Astrocyte (in vitro differentiated cells and primary cell): ENCODE results near the gene HMX1. TPM values are rescaled to one million over a fixed set of nuclear protein-coding genes. Genes with fewer than 3 reads are reported as not detected.

Experiments
- DNase-seq: peaks from one replicate; pipeline ENCODE4 v3.0.0-alpha.2; 2010; ENCODE audit warnings: low read depth
- FAIRE-seq: peaks from 2 replicates; lab custom pipeline; 2011; peaks lifted over from hg19 to GRCh38; lab: Jason Lieb, UNC
- H2AFZ ChIP-seq: 2 replicates; pipeline ENCODE4 v1.6.0; 2012; ENCODE audit warnings: low read depth, low read length, inconsistent platforms
- H3K27ac ChIP-seq: 2 replicates; pipeline ENCODE4 v1.5.1; 2011; ENCODE audit warnings: low read depth, low read length, inconsistent platforms
- H3K27me3 ChIP-seq: 2 replicates; pipeline ENCODE4 v1.6.0; 2011; ENCODE audit warnings: low read length, inconsistent platforms; ENCODE audit not compliant: insufficient read depth
- H3K36me3 ChIP-seq: 2 replicates; pipeline ENCODE4 v1.5.1; 2011; ENCODE audit warnings: low read length, inconsistent platforms; ENCODE audit not compliant: insufficient read depth
- H3K4me1 ChIP-seq: 2 replicates; pipeline ENCODE4 v1.5.1; 2011; ENCODE audit warnings: low read length, inconsistent platforms; ENCODE audit not compliant: insufficient read depth
- H3K4me2 ChIP-seq: 2 replicates; pipeline ENCODE4 v1.6.0; 2012; ENCODE audit warnings: low read length, inconsistent platforms
- H3K4me3 ChIP-seq: 2 replicates; pipeline ENCODE4 v1.5.1; 2011; ENCODE audit warnings: low read depth, mild to moderate bottlenecking, low read length, inconsistent platforms; ENCODE audit not compliant: insufficient read depth
- H3K79me2 ChIP-seq: 2 replicates; pipeline ENCODE4 v1.6.0; 2012; ENCODE audit warnings: mild to moderate bottlenecking, low read length, inconsistent platforms; ENCODE audit not compliant: insufficient read depth
- H3K9ac ChIP-seq: 2 replicates; pipeline ENCODE4 v1.6.0; 2012; ENCODE audit warnings: mild to moderate bottlenecking, low read length, inconsistent platforms
- H3K9me3 ChIP-seq: 2 replicates; pipeline ENCODE4 v1.5.1; 2012; ENCODE audit warnings: low read depth, mild to moderate bottlenecking, low read length, inconsistent platforms; ENCODE audit not compliant: insufficient read depth
- H4K20me1 ChIP-seq: 2 replicates; pipeline ENCODE4 v1.6.0; 2012; ENCODE audit warnings: low read length, inconsistent platforms; ENCODE audit not compliant: insufficient read depth
- H3K27ac Mint-ChIP-seq: one replicate; pipeline ENCODE4 v1.8.0; 2021; ENCODE audit warnings: mild to moderate bottlenecking, mixed read lengths; ENCODE audit not compliant: unreplicated experiment
- H3K27me3 Mint-ChIP-seq: one replicate; pipeline ENCODE4 v1.8.0; 2021; ENCODE audit warnings: low read depth, mixed read lengths; ENCODE audit not compliant: unreplicated experiment
- H3K36me3 Mint-ChIP-seq: one replicate; pipeline ENCODE4 v1.8.0; 2021; ENCODE audit warnings: low read depth, mixed read lengths; ENCODE audit not compliant: unreplicated experiment
- H3K4me1 Mint-ChIP-seq: one replicate; pipeline ENCODE4 v1.8.0; 2021; ENCODE audit warnings: low read depth, mixed read lengths; ENCODE audit not compliant: unreplicated experiment
- H3K4me3 Mint-ChIP-seq: one replicate; pipeline ENCODE4 v1.8.0; 2021; ENCODE audit warnings: mild to moderate bottlenecking, moderate library complexity, mixed read lengths; ENCODE audit not compliant: unreplicated experiment
- H3K9me3 Mint-ChIP-seq: one replicate; pipeline ENCODE4 v1.8.0; 2021; ENCODE audit warnings: mild to moderate bottlenecking, mixed read lengths; ENCODE audit not compliant: unreplicated experiment
- CTCF ChIP-seq: IDR thresholded peaks from 2 replicates; pipeline ENCODE4 v1.5.1; 2011; ENCODE audit warnings: low read depth, mild to moderate bottlenecking, inconsistent platforms, low read length, moderate library complexity; ENCODE audit not compliant: insufficient read depth
- EZH2 ChIP-seq: IDR thresholded peaks from 2 replicates; pipeline ENCODE4 v1.6.1; 2012; ENCODE audit warnings: mild to moderate bottlenecking, low read length, inconsistent platforms; ENCODE audit not compliant: insufficient read depth
- total RNA-seq: library from RNA; stranded (reverse); gene quantifications from 2 replicates; pipeline ENCODE4 v1.2.1, GENCODE V29; 2021

The HMX1 gene
- total RNA-seq, 1 donor from 2014 or later, result 0.25 TPM

- Histone ChIP-seq H3K9ac (no peak overlapping the region), H3K4me2 (no peak overlapping the region), H3K27ac (no peak overlapping the region), H2AFZ (no peak overlapping the region), H3K79me2 (no peaks in the 10 kb centered on the region), H3K9me3 (no peaks in the 10 kb centered on the region), H4K20me1 (no peaks in the 10 kb centered on the region), H3K36me3 (no peaks in the 10 kb centered on the region), H3K27me3 (no peaks in the 10 kb centered on the region), H3K4me3 (no peak overlapping the region), H3K4me1 (no peaks in the 10 kb centered on the region)
- Mint-ChIP-seq H3K4me1 (no peaks in the 10 kb centered on the region), H3K27me3 (peaks cover 49% of the 10 kb centered on the region), H3K36me3 (no peaks in the 10 kb centered on the region), H3K9me3 (peaks cover 13% of the 10 kb centered on the region), H3K4me3 (no peak overlapping the region), H3K27ac (no peak overlapping the region)
- TF ChIP-seq EZH2, result no peak
- no peak for TF ChIP-seq CTCF
- DNase-seq (no peak), FAIRE-seq (no peak)
These were observed 41.6 kb downstream of the HMX1 start for GRCh38 chr4:8830056-8830455.

GRCh38 chr4:8829584-8829983 lies 42.1 kb downstream of the HMX1 start:
- H3K79me2 ChIP-seq, result no peaks in the 10 kb centered on the region
- Mint-ChIP-seq H3K4me3 (no peak overlapping the region), H3K27me3 (peaks cover 44% of the 10 kb centered on the region), H3K9me3 (peaks cover 13% of the 10 kb centered on the region), H3K27ac (no peak overlapping the region), H3K4me1 (no peaks in the 10 kb centered on the region), H3K36me3 (no peaks in the 10 kb centered on the region)
- no peaks in the 10 kb centered on the region for H3K9me3 ChIP-seq
- DNase-seq, result no peak
- FAIRE-seq, result no peak
- H3K36me3 ChIP-seq, result no peaks in the 10 kb centered on the region
- TF ChIP-seq EZH2 (no peak), CTCF (no peak)
- H2AFZ ChIP-seq, result no peak overlapping the region
- H3K27ac ChIP-seq, result no peak overlapping the region
- H3K4me2 ChIP-seq, result no peak overlapping the region
- no peaks in the 10 kb centered on the region for H3K4me1 ChIP-seq
- H3K9ac ChIP-seq, result no peak overlapping the region
- no peaks in the 10 kb centered on the region for H3K27me3 ChIP-seq
- no peak overlapping the region for H3K4me3 ChIP-seq
- H4K20me1 ChIP-seq, result no peaks in the 10 kb centered on the region

GRCh38 chr4:8828869-8829268 lies 42.8 kb downstream of the HMX1 start:
- Histone ChIP-seq H3K4me3 (no peak overlapping the region), H3K4me2 (no peak overlapping the region), H4K20me1 (no peaks in the 10 kb centered on the region), H3K4me1 (no peaks in the 10 kb centered on the region), H2AFZ (no peak overlapping the region), H3K79me2 (no peaks in the 10 kb centered on the region), H3K27ac (no peak overlapping the region), H3K9ac (no peak overlapping the region), H3K27me3 (no peaks in the 10 kb centered on the region), H3K9me3 (no peaks in the 10 kb centered on the region), H3K36me3 (no peaks in the 10 kb centered on the region)
- TF ChIP-seq CTCF (no peak), EZH2 (no peak)
- Mint-ChIP-seq H3K27ac (no peak overlapping the region), H3K4me3 (no peak overlapping the region), H3K36me3 (no peaks in the 10 kb centered on the region), H3K4me1 (no peaks in the 10 kb centered on the region), H3K9me3 (peaks cover 13% of the 10 kb centered on the region), H3K27me3 (peaks cover 43% of the 10 kb centered on the region)
- no peak for DNase-seq
- FAIRE-seq, result no peak
